ENCODE data around the gene ARAF.

ARAF gene

GRCh38 chrX:47576021-47576898 lies 15.3 kb downstream of the ARAF start:
- H3K4me1 ChIP-seq (ENCODE audit: low read length): peaks cover 24% of the 10 kb centered on the region
- no peak overlapping the region for H3K4me2 ChIP-seq (ENCODE audit: low read length)
- H3K4me3 ChIP-seq (ENCODE audit: low read length): no peak overlapping the region
- no peaks in the 10 kb centered on the region for H3K9me3 ChIP-seq (ENCODE audit: insufficient read depth, low read length)
- TF ChIP-seq EZH2phosphoT487 (IDR thresholded peaks at IDR 0.05; ENCODE audit: low read depth) (no peak), CTCF (IDR thresholded peaks at IDR 0.05; ENCODE audit: low read depth, low read length) (no peak)
- H3K27ac ChIP-seq (ENCODE audit: low read length): no peak overlapping the region
- no peaks in the 10 kb centered on the region for H4K20me1 ChIP-seq (ENCODE audit: insufficient read depth, low read length)
- no peak overlapping the region for H2AFZ ChIP-seq (ENCODE audit: low read depth, low read length)
- peaks cover 8% of the 10 kb centered on the region for H3K36me3 ChIP-seq (replicated peaks; ENCODE audit: low read depth, low read length)
- H3K27me3 ChIP-seq (ENCODE audit: low read depth, low read length): no peaks in the 10 kb centered on the region
- no peaks in the 10 kb centered on the region for H3K79me2 ChIP-seq (ENCODE audit: low read length)
- no peak overlapping the region for H3K9ac ChIP-seq (ENCODE audit: low read length)

- H3K27ac ChIP-seq (ENCODE audit: low read length): no peak overlapping the region
Measured at GRCh38 chrX:47577424-47577823, 16.4 kb downstream of the ARAF start.

GRCh38 chrX:47577901-47578300 lies 16.9 kb downstream of the ARAF start:
- H2AFZ ChIP-seq (ENCODE audit: low read depth, low read length): no peak overlapping the region
- H3K27me3 ChIP-seq (ENCODE audit: low read depth, low read length): no peaks in the 10 kb centered on the region
- peaks cover 31% of the 10 kb centered on the region for H3K4me1 ChIP-seq (ENCODE audit: low read length)
- H3K9ac ChIP-seq (ENCODE audit: low read length): no peak overlapping the region
- H3K9me3 ChIP-seq (ENCODE audit: insufficient read depth, low read length): no peaks in the 10 kb centered on the region
- no peak overlapping the region for H3K4me3 ChIP-seq (ENCODE audit: low read length)
- no peaks in the 10 kb centered on the region for H3K36me3 ChIP-seq (replicated peaks; ENCODE audit: low read depth, low read length)
- H3K79me2 ChIP-seq (ENCODE audit: low read length): no peaks in the 10 kb centered on the region
- TF ChIP-seq CTCF (IDR thresholded peaks at IDR 0.05; ENCODE audit: low read depth, low read length): no peak
- no peak for TF ChIP-seq EZH2phosphoT487 (IDR thresholded peaks at IDR 0.05; ENCODE audit: low read depth)
- no peaks in the 10 kb centered on the region for H4K20me1 ChIP-seq (ENCODE audit: insufficient read depth, low read length)
- no peak overlapping the region; the same call in 1 of the 2 replicates for H3K4me2 ChIP-seq (ENCODE audit: low read length)
- H3K27ac ChIP-seq (ENCODE audit: low read length): no peak overlapping the region

More at GRCh38 chrX:47577424-47577823, 16.4 kb downstream of the ARAF start:
- no peak overlapping the region for H3K4me3 ChIP-seq (ENCODE audit: low read length)
- TF ChIP-seq CTCF (IDR thresholded peaks at IDR 0.05; ENCODE audit: low read depth, low read length) (no peak), EZH2phosphoT487 (IDR thresholded peaks at IDR 0.05; ENCODE audit: low read depth) (no peak)
- H2AFZ ChIP-seq (ENCODE audit: low read depth, low read length): no peak overlapping the region
- no peak overlapping the region for H3K9ac ChIP-seq (ENCODE audit: low read length)
- H3K36me3 ChIP-seq (replicated peaks; ENCODE audit: low read depth, low read length): no peaks in the 10 kb centered on the region
- no peak overlapping the region for H3K4me2 ChIP-seq (ENCODE audit: low read length)
- H4K20me1 ChIP-seq (ENCODE audit: insufficient read depth, low read length): no peaks in the 10 kb centered on the region
- H3K79me2 ChIP-seq (ENCODE audit: low read length): no peaks in the 10 kb centered on the region
- H3K9me3 ChIP-seq (ENCODE audit: insufficient read depth, low read length): no peaks in the 10 kb centered on the region
- H3K27me3 ChIP-seq (ENCODE audit: low read depth, low read length): no peaks in the 10 kb centered on the region
- peaks cover 31% of the 10 kb centered on the region for H3K4me1 ChIP-seq (ENCODE audit: low read length)

- TF ChIP-seq CTCF (IDR thresholded peaks at IDR 0.05; ENCODE audit: low read depth, low read length): no peak
- TF ChIP-seq EZH2phosphoT487 (IDR thresholded peaks at IDR 0.05; ENCODE audit: low read depth): no peak
- Histone ChIP-seq H3K4me1 (ENCODE audit: low read length) (peaks cover 31% of the 10 kb centered on the region), H4K20me1 (ENCODE audit: insufficient read depth, low read length) (no peaks in the 10 kb centered on the region), H2AFZ (ENCODE audit: low read depth, low read length) (peak overlapping the region; percentile 86; the same call in 1 of the 2 replicates), H3K36me3 (replicated peaks; ENCODE audit: low read depth, low read length) (no peaks in the 10 kb centered on the region), H3K27ac (ENCODE audit: low read length) (no peak overlapping the region), H3K9me3 (ENCODE audit: insufficient read depth, low read length) (no peaks in the 10 kb centered on the region), H3K4me2 (ENCODE audit: low read length) (peak overlapping the region; percentile 84), H3K4me3 (ENCODE audit: low read length) (peak overlapping the region; percentile 55), H3K79me2 (ENCODE audit: low read length) (no peaks in the 10 kb centered on the region), H3K9ac (ENCODE audit: low read length) (0 out of 2 replicates have a peak overlapping the region, but pooled peaks have one; percentile 34), H3K27me3 (ENCODE audit: low read depth, low read length) (no peaks in the 10 kb centered on the region)
Measured at GRCh38 chrX:47578692-47579091, 17.7 kb downstream of the ARAF start.
